PC-3 (cell line): ENCODE results near the gene D2HGDH.
"Not testable (repeated sequence)": the region's sequence is repeated elsewhere in the genome, so short reads cannot be mapped to it uniquely, and the experiment has no call there.

ENCODE experiments used
- EZH2 ChIP-seq: fragments of 300-600 bp; sonication (generic); IDR thresholded peaks from one replicate; pipeline ENCODE4 v1.6.1; 2017; ENCODE audit warnings: antibody characterized with exemption, mild to moderate bottlenecking, low read length; ENCODE audit not compliant: unreplicated experiment
- TF ChIP-seq, protein P1 (sequence below): fragments of 300-600 bp; sonication (generic); conservative IDR thresholded peaks from 2 replicates; pipeline ENCODE4 v1.5.1; 2017; ENCODE audit warnings: antibody characterized with exemption, low read depth, mild to moderate bottlenecking, low read length

GRCh38 chr2:241732513-241733186 lies 1.8 kb upstream of the D2HGDH start:
- TF ChIP-seq, protein P1, sequence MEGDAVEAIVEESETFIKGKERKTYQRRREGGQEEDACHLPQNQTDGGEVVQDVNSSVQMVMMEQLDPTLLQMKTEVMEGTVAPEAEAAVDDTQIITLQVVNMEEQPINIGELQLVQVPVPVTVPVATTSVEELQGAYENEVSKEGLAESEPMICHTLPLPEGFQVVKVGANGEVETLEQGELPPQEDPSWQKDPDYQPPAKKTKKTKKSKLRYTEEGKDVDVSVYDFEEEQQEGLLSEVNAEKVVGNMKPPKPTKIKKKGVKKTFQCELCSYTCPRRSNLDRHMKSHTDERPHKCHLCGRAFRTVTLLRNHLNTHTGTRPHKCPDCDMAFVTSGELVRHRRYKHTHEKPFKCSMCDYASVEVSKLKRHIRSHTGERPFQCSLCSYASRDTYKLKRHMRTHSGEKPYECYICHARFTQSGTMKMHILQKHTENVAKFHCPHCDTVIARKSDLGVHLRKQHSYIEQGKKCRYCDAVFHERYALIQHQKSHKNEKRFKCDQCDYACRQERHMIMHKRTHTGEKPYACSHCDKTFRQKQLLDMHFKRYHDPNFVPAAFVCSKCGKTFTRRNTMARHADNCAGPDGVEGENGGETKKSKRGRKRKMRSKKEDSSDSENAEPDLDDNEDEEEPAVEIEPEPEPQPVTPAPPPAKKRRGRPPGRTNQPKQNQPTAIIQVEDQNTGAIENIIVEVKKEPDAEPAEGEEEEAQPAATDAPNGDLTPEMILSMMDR: peak; percentile 38; the same call in 1 of the 2 replicates
- TF ChIP-seq EZH2: not testable (repeated sequence)
